ENCODE measurements around the gene GPR173.

Gene GPR173

GRCh38 chrX:53048169-53049126 lies at the start of gene GPR173:
Gene GPR173 (plus strand): TSS chrX:53048789. CDS start chrX:53076622, 27,833 bp downstream.
- no peak for DNase-seq

GRCh38 chrX:53000447-53001135 lies 48.0 kb upstream of the GPR173 start:
- DNase-seq: no peak

- DNase-seq: no peak
These were observed 46.6 kb upstream of the GPR173 start for GRCh38 chrX:53001958-53002357.

- no peak for DNase-seq
These were observed 45.5 kb upstream of the GPR173 start for GRCh38 chrX:53003111-53003510.

GRCh38 chrX:53004038-53004437 lies 44.6 kb upstream of the GPR173 start:
- DNase-seq: no peak

- no peak for DNase-seq
These were observed 43.8 kb upstream of the GPR173 start for GRCh38 chrX:53004811-53005210.

- DNase-seq: no peak
These were observed 43.3 kb upstream of the GPR173 start for GRCh38 chrX:53005327-53005726.

- no peak for DNase-seq
These were observed 39.6 kb upstream of the GPR173 start for GRCh38 chrX:53009032-53009431.

- no peak for DNase-seq
These were observed 35.3 kb upstream of the GPR173 start for GRCh38 chrX:53013291-53013690.

- no peak for DNase-seq
These were observed 30.0 kb upstream of the GPR173 start for GRCh38 chrX:53018627-53019026.

- DNase-seq: no peak
These were observed 26.2 kb upstream of the GPR173 start for GRCh38 chrX:53022381-53022780.

GRCh38 chrX:53028678-53029077 lies 19.9 kb upstream of the GPR173 start:
- no peak for DNase-seq

- no peak for DNase-seq
These were observed 17.2 kb upstream of the GPR173 start for GRCh38 chrX:53031380-53031779.

- DNase-seq: no peak
These were observed 12.4 kb upstream of the GPR173 start for GRCh38 chrX:53036149-53036548.

GRCh38 chrX:53039236-53039635 lies 9.4 kb upstream of the GPR173 start:
- no peak for DNase-seq

GRCh38 chrX:53044995-53045394 lies 3.6 kb upstream of the GPR173 start:
- no peak for DNase-seq

GRCh38 chrX:53047228-53047627 lies 1.4 kb upstream of the GPR173 start:
- no peak for DNase-seq

GRCh38 chrX:53049127-53049517 lies 533 bp downstream of the GPR173 start:
- DNase-seq: no peak

GRCh38 chrX:53050841-53051240 lies 2.3 kb downstream of the GPR173 start:
- no peak for DNase-seq

- DNase-seq: no peak
These were observed 6.8 kb downstream of the GPR173 start for GRCh38 chrX:53055244-53055849.

- no peak for DNase-seq
These were observed 7.7 kb downstream of the GPR173 start for GRCh38 chrX:53056292-53056691.

GRCh38 chrX:53065104-53065503 lies 16.5 kb downstream of the GPR173 start:
- DNase-seq: no peak

GRCh38 chrX:53071064-53071463 lies 22.5 kb downstream of the GPR173 start:
- DNase-seq: no peak
